Neuron (in vitro differentiated cells): ENCODE measurements around the gene FBXO45.
"Not testable (repeated sequence)": the region's sequence is repeated elsewhere in the genome, so short reads cannot be mapped to it uniquely, and the experiment has no call there.

ENCODE experiments used
- H2AFZ ChIP-seq: one replicate; pipeline ENCODE4 v1.6.1; 2013; ENCODE audit warnings: low read depth, mild to moderate bottlenecking, inconsistent platforms, low read length, moderate library complexity
- H3K27me3 ChIP-seq: one replicate; pipeline ENCODE4 v1.6.1; 2013; ENCODE audit warnings: low read length; ENCODE audit not compliant: insufficient read depth
- H3K36me3 ChIP-seq: one replicate; pipeline ENCODE4 v1.6.1; 2013; ENCODE audit warnings: low read length; ENCODE audit not compliant: insufficient read depth
- H3K4me1 ChIP-seq: one replicate; pipeline ENCODE4 v1.6.1; 2013; ENCODE audit warnings: low read length; ENCODE audit not compliant: insufficient read depth
- H3K4me3 ChIP-seq: 2 replicates; pipeline ENCODE4 v1.5.1; 2013; ENCODE audit warnings: mild to moderate bottlenecking, low read length, moderate library complexity
- H3K9me3 ChIP-seq: one replicate; pipeline ENCODE4 v1.6.1; 2013; ENCODE audit warnings: low read length

The FBXO45 gene

GRCh38 chr3:196544491-196544992 lies 23.9 kb upstream of the FBXO45 start:
- Histone ChIP-seq H3K4me1 (no peaks in the 10 kb centered on the region), H3K27me3 (no peaks in the 10 kb centered on the region), H3K4me3 (no peak overlapping the region), H3K9me3 (no peaks in the 10 kb centered on the region), H2AFZ (no peak overlapping the region), H3K36me3 (no peaks in the 10 kb centered on the region)

GRCh38 chr3:196546537-196546936 lies 21.9 kb upstream of the FBXO45 start:
- Histone ChIP-seq H3K9me3 (no peaks in the 10 kb centered on the region), H3K4me3 (no peak overlapping the region), H3K36me3 (no peaks in the 10 kb centered on the region), H2AFZ (no peak overlapping the region), H3K27me3 (no peaks in the 10 kb centered on the region), H3K4me1 (no peaks in the 10 kb centered on the region)

GRCh38 chr3:196547067-196547466 lies 21.4 kb upstream of the FBXO45 start:
- H3K4me1 ChIP-seq: no peaks in the 10 kb centered on the region
- H3K27me3 ChIP-seq: no peaks in the 10 kb centered on the region
- H3K4me3 ChIP-seq: no peak overlapping the region
- H3K9me3 ChIP-seq: no peaks in the 10 kb centered on the region
- H2AFZ ChIP-seq: no peak overlapping the region
- no peaks in the 10 kb centered on the region for H3K36me3 ChIP-seq

GRCh38 chr3:196549312-196549711 lies 19.1 kb upstream of the FBXO45 start:
- not testable (repeated sequence) for H3K36me3 ChIP-seq, H3K27me3 ChIP-seq, H2AFZ ChIP-seq, H3K9me3 ChIP-seq, H3K4me3 ChIP-seq, H3K4me1 ChIP-seq

GRCh38 chr3:196550172-196550571 lies 18.3 kb upstream of the FBXO45 start:
- H3K27me3 ChIP-seq, H3K4me1 ChIP-seq, H3K36me3 ChIP-seq, H3K4me3 ChIP-seq, H3K9me3 ChIP-seq, H2AFZ ChIP-seq: not testable (repeated sequence)

- Histone ChIP-seq H3K27me3 (no peaks in the 10 kb centered on the region), H3K4me3 (no peak overlapping the region), H3K4me1 (no peaks in the 10 kb centered on the region), H3K36me3 (peaks cover 2% of the 10 kb centered on the region), H3K9me3 (no peaks in the 10 kb centered on the region), H2AFZ (no peak overlapping the region)
Measured at GRCh38 chr3:196552253-196552652, 16.2 kb upstream of the FBXO45 start.

GRCh38 chr3:196553551-196553950 lies 14.9 kb upstream of the FBXO45 start:
- Histone ChIP-seq H3K27me3 (no peaks in the 10 kb centered on the region), H3K36me3 (peaks cover 2% of the 10 kb centered on the region), H3K4me3 (no peak overlapping the region), H3K4me1 (no peaks in the 10 kb centered on the region), H2AFZ (no peak overlapping the region), H3K9me3 (no peaks in the 10 kb centered on the region)

GRCh38 chr3:196554205-196554604 lies 14.3 kb upstream of the FBXO45 start:
- Histone ChIP-seq H3K36me3 (peaks cover 2% of the 10 kb centered on the region), H3K4me3 (no peak overlapping the region), H3K27me3 (no peaks in the 10 kb centered on the region), H3K4me1 (no peaks in the 10 kb centered on the region), H3K9me3 (no peaks in the 10 kb centered on the region), H2AFZ (no peak overlapping the region)

- H3K4me3 ChIP-seq: no peak overlapping the region
- peaks cover 6% of the 10 kb centered on the region for H3K36me3 ChIP-seq
- no peaks in the 10 kb centered on the region for H3K4me1 ChIP-seq
- no peaks in the 10 kb centered on the region for H3K27me3 ChIP-seq
- no peaks in the 10 kb centered on the region for H3K9me3 ChIP-seq
- H2AFZ ChIP-seq: no peak overlapping the region
Measured at GRCh38 chr3:196555295-196555694, 13.2 kb upstream of the FBXO45 start.

- Histone ChIP-seq H3K27me3 (no peaks in the 10 kb centered on the region), H3K36me3 (peaks cover 12% of the 10 kb centered on the region), H3K4me1 (no peaks in the 10 kb centered on the region), H2AFZ (no peak overlapping the region), H3K9me3 (no peaks in the 10 kb centered on the region), H3K4me3 (no peak overlapping the region)
Measured at GRCh38 chr3:196557236-196557635, 11.2 kb upstream of the FBXO45 start.

- H3K4me1 ChIP-seq: no peaks in the 10 kb centered on the region
- no peaks in the 10 kb centered on the region for H3K27me3 ChIP-seq
- peaks cover 12% of the 10 kb centered on the region for H3K36me3 ChIP-seq
- H3K4me3 ChIP-seq: no peak overlapping the region
- H3K9me3 ChIP-seq: no peaks in the 10 kb centered on the region
- H2AFZ ChIP-seq: no peak overlapping the region
Measured at GRCh38 chr3:196558476-196558875, 10.0 kb upstream of the FBXO45 start.

GRCh38 chr3:196559826-196560225 lies 8.6 kb upstream of the FBXO45 start:
- no peaks in the 10 kb centered on the region for H3K9me3 ChIP-seq
- no peak overlapping the region for H3K4me3 ChIP-seq
- H3K4me1 ChIP-seq: no peaks in the 10 kb centered on the region
- H3K36me3 ChIP-seq: peaks cover 12% of the 10 kb centered on the region
- H2AFZ ChIP-seq: no peak overlapping the region
- H3K27me3 ChIP-seq: no peaks in the 10 kb centered on the region

GRCh38 chr3:196563721-196564225 lies 4.7 kb upstream of the FBXO45 start:
- Histone ChIP-seq H3K27me3 (no peaks in the 10 kb centered on the region), H2AFZ (no peak overlapping the region)

GRCh38 chr3:196569003-196569516 lies 600 bp downstream of the FBXO45 start:
- H3K36me3 ChIP-seq: peaks cover 12% of the 10 kb centered on the region
- peaks cover 20% of the 10 kb centered on the region for H3K4me1 ChIP-seq
- no peaks in the 10 kb centered on the region for H3K27me3 ChIP-seq
- H3K4me3 ChIP-seq: peak overlapping the region; percentile 98
- peak overlapping the region; percentile 41 for H2AFZ ChIP-seq
- H3K9me3 ChIP-seq: no peaks in the 10 kb centered on the region

More at GRCh38 chr3:196563721-196564225, 4.7 kb upstream of the FBXO45 start:
- Histone ChIP-seq H3K4me3 (no peak overlapping the region), H3K9me3 (no peaks in the 10 kb centered on the region), H3K36me3 (peaks cover 17% of the 10 kb centered on the region), H3K4me1 (peaks cover 9% of the 10 kb centered on the region)
